GM19193 (cell line): ENCODE measurements around the gene ZNF544.

ENCODE experiments used
- POLR2A ChIP-seq: IDR thresholded peaks from 4 replicates; pipeline ENCODE4 v1.6.1; 2011; ENCODE audit not compliant: insufficient read depth, insufficient read length; ENCODE audit errors: extremely low read depth

The ZNF544 gene

DNA sequence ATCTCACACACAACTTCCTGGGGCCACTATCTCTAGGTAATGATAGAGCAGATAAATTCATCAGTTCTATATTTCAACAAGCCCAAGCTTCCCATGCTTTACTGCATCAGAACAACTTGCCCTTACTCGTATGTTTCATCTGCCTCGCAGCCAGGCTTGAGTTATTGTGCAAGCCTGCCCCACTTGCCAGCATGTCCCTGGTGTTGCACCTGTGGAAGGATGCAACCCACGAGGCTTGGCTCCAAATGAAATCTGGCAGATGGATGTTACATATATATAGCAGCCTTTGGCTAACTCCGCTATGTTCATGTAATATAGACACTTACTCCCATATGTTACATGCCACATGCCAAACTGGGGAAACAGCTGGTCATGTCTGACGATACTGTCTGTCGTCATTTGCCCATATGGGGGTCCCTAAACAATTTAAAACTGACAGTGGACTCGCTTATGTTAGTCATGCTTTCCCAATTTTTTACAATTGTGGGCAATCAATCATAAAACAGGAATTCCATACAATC is 82.7 kb downstream of the ZNF544 start:
- TF ChIP-seq POLR2A: no peak
